8988T (cell line): ENCODE results near the gene CA7.
"Not testable (repeated sequence)": the region's sequence is repeated elsewhere in the genome, so short reads cannot be mapped to it uniquely, and the experiment has no call there.

ENCODE experiments used
- DNase-seq: peaks from one replicate; pipeline ENCODE4 v3.0.0; 2011

The CA7 gene

GRCh38 chr16:66847533-66848067 lies 3.4 kb downstream of the CA7 start:
- DNase-seq = no peak

- no peak for DNase-seq
These were observed 4.0 kb downstream of the CA7 start for GRCh38 chr16:66848172-66848571.

- DNase-seq = no peak
These were observed 4.8 kb downstream of the CA7 start for GRCh38 chr16:66849021-66849420.

- no peak for DNase-seq
These were observed 5.3 kb downstream of the CA7 start for GRCh38 chr16:66849549-66849948.

DNA sequence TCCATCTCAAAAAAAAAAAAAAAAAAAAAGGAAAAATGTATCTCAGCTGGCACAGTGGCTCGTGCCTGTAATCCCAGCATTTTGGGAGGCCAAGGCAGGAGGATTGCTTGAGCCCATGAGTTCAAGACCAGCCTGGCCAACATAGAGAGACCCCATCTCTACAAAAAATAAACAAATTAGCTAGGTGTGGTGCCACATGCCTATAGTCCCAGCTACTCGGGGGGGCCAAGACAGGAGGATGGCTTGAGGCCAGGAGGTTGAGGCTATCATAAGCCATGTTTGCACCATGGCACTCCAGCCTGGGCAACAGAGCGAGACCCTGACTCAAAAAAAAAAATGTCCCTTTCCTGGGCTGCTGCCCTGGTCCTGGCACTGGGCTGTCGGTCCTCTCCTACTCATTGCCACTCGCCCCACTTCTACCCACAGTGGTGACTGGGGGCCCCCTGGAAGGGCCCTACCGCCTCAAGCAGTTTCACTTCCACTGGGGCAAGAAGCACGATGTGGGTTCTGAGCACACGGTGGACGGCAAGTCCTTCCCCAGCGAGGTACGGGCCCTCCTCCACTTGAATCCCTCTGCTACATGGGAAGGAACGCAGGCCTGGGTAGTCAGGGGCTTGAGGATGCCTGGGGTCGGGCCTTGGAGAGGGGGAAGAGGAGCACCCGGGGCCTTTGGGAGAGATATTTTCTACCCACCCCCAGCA lies 6.1 kb downstream of the CA7 start:
- DNase-seq = no peak

DNA sequence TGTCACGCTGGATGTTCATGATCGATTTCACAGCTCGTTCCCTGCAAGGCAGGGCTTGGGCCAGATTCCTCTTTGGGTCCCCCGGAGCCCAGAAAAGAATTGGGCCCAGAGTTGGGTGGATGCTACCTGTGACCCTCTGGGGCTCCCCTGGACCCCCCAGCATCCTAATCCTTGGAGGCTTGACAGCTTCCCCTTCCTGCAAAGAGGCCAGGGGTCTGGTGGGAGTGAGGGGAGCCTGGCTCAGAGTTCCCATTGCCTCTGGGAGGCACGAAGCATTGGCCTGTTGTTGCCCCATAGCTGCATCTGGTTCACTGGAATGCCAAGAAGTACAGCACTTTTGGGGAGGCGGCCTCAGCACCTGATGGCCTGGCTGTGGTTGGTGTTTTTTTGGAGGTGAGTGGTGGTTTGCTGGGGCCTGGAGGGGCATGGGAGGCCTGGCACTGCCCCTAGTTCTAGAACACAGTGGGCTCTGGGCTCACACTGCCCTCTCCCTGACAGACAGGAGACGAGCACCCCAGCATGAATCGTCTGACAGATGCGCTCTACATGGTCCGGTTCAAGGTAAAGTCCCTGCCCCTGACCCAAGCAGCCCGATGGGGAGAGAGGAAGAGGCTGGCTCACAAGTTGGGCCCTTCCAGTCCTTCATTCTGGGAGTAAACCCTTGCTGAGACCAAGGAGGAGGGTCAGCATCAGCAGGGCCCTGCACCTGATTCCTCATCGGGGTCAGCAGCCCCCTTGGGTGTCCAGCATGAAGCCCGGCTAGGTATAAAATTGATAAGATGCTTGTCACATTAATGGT lies 7.2 kb downstream of the CA7 start:
- DNase-seq = no peak

- DNase-seq = no peak
These were observed 9.3 kb downstream of the CA7 start for GRCh38 chr16:66853261-66854139.

- no peak for DNase-seq
These were observed 12.0 kb downstream of the CA7 start for GRCh38 chr16:66856184-66856730.

- DNase-seq = no peak
These were observed 12.6 kb downstream of the CA7 start for GRCh38 chr16:66856801-66857200.

DNA sequence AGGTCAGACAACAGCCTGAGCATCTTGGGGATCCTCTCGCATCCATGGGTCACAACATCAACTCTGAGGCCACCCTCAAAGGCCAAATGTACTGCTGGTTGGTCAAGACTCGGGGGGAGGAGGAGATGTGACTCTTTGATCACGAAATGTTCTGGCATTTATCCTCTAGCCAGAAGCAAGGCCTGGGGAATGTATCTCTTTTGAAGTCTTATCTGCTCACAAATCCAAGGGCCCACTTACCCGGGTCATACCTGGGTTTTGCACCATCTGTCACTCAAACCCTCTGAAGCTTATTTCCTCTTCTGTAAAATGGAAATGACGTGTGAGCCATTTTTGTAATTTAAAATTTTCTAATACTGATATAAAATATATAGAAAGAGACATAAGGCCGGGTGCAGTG lies 13.2 kb downstream of the CA7 start:
- DNase-seq = no peak

- DNase-seq = no peak
These were observed 14.7 kb downstream of the CA7 start for GRCh38 chr16:66858740-66859396.

DNA sequence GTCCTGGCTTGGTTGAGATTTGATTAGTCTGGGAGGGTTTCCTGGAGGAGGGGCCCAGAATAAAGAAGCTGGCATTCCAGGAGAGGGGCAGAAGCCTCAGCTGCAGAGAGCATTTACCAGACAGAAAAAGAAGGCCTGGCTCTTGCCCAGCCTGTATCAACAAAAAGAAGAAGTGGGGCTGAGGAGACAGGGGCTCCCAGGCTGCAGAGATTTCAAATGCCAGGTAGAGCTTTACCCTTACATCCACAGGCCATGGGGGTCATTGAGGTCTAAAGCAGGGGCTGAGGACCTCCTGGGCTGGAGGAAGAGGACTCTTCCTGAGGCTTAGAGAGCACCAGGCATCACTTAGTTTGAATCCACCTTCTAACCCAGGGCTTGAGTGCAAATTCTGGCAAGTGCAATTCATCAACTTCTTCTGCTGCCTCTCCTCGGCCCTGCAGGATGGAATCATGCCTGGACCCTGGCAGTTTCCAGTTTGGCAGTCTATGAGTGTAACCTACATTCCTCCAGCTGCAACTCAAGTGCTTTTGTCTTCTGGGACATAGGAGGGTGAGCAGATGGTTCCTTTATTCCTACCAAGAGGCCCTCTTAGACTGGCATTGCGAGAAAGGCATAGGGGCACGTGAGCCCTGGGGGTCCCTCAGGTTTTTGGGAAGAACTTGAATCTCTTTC lies 15.3 kb downstream of the CA7 start:
- no peak for DNase-seq

GRCh38 chr16:66862023-66862520 lies 17.9 kb downstream of the CA7 start:
- DNase-seq = no peak

DNA sequence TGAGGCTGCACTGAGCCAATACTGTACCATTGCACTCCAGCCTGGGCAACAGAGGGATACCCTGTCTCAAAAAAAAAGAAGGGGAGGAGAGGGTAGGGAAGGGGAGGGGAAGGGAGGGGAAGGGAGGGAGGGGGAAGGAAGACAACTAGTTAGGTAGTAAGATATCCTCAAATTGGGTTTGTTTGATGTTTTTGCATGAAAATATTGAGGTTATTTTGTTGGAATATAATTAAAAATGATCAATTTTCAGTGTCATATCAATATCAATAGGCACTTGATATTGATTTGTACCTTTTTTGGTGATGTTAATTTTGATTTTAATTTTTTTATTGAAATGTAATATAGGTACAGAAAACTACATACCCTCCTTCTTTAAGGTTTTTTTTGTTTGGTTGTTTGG lies 19.5 kb downstream of the CA7 start:
- DNase-seq = no peak

DNA sequence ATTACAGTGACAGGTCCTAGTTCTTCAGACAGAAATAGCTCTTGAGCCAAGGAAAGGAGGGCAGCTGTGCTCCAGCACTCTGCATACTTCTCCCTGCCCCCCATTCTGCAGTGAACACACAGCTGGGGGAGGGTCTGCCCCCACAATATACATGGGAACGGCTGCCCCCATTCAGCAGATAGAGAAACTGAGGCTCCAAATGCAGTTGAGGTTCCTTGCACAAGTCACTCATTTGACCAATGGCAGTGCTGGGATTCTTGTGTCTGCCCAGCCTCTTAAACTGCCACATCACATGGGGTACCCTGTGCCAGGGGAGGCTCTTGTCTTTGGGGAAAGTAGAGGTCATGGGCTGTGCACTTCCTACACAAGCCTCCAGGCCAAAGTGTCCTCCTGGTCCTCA lies 25.2 kb downstream of the CA7 start:
- DNase-seq = no peak

DNA sequence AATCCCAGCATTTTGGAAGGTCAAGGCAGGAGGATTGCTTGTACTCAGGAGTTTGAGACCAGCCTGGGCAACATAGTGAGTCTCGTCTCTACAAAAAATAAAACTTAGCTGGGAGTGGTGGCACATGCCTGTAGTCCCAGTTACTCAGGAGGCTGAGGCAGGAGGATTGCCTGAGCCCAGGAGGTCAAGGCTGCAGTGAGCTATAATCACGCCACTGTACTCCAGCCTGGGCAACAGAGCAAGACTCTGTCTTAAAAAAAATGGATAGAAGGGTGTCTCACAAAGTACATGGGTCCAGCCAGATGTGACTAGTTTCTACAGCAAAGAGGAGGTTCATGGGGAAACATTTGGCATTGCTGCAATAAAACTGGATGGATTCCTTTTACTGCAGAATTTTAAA lies 27.1 kb downstream of the CA7 start:
- DNase-seq = not testable (repeated sequence)

DNA sequence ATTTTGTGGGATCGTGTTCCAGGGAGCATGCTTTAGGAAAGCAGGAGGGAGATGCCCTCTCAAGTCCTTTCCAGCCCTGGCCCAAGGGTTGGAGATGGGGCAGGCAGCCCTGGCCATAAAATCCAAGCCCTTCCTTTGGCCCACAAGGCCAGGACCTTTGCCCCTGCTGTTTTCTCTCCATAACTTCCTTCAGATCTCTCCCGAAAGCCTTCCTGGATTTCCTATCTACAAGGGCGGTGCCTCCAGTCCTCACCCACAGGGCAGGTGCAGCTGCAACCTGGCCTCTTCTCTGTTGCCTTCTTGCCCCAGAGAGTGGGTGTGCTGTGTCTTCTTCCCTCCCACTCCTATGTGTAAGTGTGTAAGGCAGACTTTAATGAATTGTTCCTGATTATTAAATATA lies 27.6 kb downstream of the CA7 start:
- no peak for DNase-seq

GRCh38 chr16:66872559-66872942 lies 28.3 kb downstream of the CA7 start:
- DNase-seq = no peak

- peak; percentile 91 for DNase-seq
These were observed 28.9 kb downstream of the CA7 start for GRCh38 chr16:66872943-66873684.

DNA sequence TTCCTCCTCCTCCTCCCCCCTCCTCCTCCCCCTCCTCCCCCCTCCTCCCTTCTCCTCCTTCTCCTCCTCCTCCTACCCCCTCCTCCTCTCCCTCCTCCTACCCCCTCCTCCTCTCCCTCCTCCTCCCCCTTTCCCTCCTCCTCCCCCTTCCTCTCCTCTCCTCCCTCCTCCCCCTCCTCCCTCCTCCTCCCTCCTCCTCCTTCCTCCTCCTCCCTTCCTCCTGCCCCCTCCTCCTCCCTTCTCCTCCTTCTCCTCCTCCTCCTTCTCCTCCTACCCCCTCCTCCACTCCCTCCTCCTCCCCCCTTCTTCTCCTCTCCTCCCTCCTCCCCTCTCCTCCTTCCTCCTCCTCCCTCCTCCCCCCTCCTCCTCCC lies 29.5 kb downstream of the CA7 start:
- no peak for DNase-seq
